Effector CD8-positive, alpha-beta T cell (primary cell): ENCODE data around the gene PITRM1.
"Not testable (repeated sequence)": the region's sequence is repeated elsewhere in the genome, so short reads cannot be mapped to it uniquely, and the experiment has no call there.

Experiments used
- DNase-seq: peaks from one replicate; lab custom pipeline; 2025; lab: John Stamatoyannopoulos, UW

Gene PITRM1

GRCh38 chr10:3122034-3122433 is 50.5 kb downstream of the PITRM1 start:
- no peak for DNase-seq

- no peak for DNase-seq
Measured at GRCh38 chr10:3119796-3120459, 52.7 kb downstream of the PITRM1 start.

GRCh38 chr10:3118641-3119091 is 53.9 kb downstream of the PITRM1 start:
- DNase-seq: no peak

- no peak for DNase-seq
Measured at GRCh38 chr10:3117486-3117885, 55.1 kb downstream of the PITRM1 start.

- no peak for DNase-seq
Measured at GRCh38 chr10:3116508-3117100, 56.0 kb downstream of the PITRM1 start.

GRCh38 chr10:3115685-3116084 is 56.9 kb downstream of the PITRM1 start:
- no peak for DNase-seq

GRCh38 chr10:3113343-3113720 is 59.2 kb downstream of the PITRM1 start:
- DNase-seq: no peak

GRCh38 chr10:3111621-3112163 is 60.9 kb downstream of the PITRM1 start:
- no peak for DNase-seq

- DNase-seq: no peak
Measured at GRCh38 chr10:3110782-3111620, 61.6 kb downstream of the PITRM1 start.

GRCh38 chr10:3109633-3110032 is 62.9 kb downstream of the PITRM1 start:
- no peak for DNase-seq

GRCh38 chr10:3109196-3109595 is 63.4 kb downstream of the PITRM1 start:
- no peak for DNase-seq

GRCh38 chr10:3108575-3109105 is 63.9 kb downstream of the PITRM1 start:
- no peak for DNase-seq

- no peak for DNase-seq
Measured at GRCh38 chr10:3108033-3108432, 64.5 kb downstream of the PITRM1 start.

GRCh38 chr10:3107426-3107961 is 65.1 kb downstream of the PITRM1 start:
- DNase-seq: no peak

GRCh38 chr10:3106928-3107425 is 65.6 kb downstream of the PITRM1 start:
- no peak for DNase-seq

GRCh38 chr10:3106328-3106727 is 66.3 kb downstream of the PITRM1 start:
- not testable (repeated sequence) for DNase-seq

- no peak for DNase-seq
Measured at GRCh38 chr10:3105905-3106304, 66.7 kb downstream of the PITRM1 start.

- DNase-seq: no peak
Measured at GRCh38 chr10:3105166-3105565, 67.4 kb downstream of the PITRM1 start.

GRCh38 chr10:3104251-3104918 is 68.2 kb downstream of the PITRM1 start:
- DNase-seq: no peak

GRCh38 chr10:3103646-3104045 is 68.9 kb downstream of the PITRM1 start:
- no peak for DNase-seq

GRCh38 chr10:3102720-3103427 is 69.7 kb downstream of the PITRM1 start:
- DNase-seq: no peak
